ENCODE measurements around the gene SLC35F4. TPM values are rescaled to one million over a fixed set of nuclear protein-coding genes. Genes with fewer than 3 reads are reported as not detected.

The SLC35F4 gene
- total RNA-seq, 6 donors from 2014 or later: not detected

DNA sequence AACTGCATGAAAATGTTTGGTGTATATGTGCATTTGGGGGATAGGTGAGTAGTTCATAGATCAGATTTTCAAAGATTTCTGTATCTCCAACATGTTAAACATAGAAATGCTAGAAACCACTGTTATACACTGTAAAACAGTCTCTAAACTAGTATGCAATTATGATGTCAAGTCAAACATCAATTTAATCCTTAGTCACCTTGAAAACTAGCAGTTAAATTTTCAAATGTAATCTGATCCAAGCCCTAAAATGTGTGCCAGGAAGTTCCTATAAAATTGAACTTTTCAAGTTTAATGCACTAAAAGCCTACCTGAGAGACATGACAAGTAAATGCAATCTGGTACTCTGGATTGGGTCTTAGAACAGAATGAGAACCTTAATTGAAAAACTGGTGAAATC, 14.5 kb downstream of the SLC35F4 start:
- ATAC-seq (ENCODE audit: low FRiP score in 2 of 2): no peak
- H3K27ac ChIP-seq: no peak overlapping the region
- TF ChIP-seq EP300 (IDR thresholded peaks at IDR 0.05): no peak
- TF ChIP-seq, protein P1, sequence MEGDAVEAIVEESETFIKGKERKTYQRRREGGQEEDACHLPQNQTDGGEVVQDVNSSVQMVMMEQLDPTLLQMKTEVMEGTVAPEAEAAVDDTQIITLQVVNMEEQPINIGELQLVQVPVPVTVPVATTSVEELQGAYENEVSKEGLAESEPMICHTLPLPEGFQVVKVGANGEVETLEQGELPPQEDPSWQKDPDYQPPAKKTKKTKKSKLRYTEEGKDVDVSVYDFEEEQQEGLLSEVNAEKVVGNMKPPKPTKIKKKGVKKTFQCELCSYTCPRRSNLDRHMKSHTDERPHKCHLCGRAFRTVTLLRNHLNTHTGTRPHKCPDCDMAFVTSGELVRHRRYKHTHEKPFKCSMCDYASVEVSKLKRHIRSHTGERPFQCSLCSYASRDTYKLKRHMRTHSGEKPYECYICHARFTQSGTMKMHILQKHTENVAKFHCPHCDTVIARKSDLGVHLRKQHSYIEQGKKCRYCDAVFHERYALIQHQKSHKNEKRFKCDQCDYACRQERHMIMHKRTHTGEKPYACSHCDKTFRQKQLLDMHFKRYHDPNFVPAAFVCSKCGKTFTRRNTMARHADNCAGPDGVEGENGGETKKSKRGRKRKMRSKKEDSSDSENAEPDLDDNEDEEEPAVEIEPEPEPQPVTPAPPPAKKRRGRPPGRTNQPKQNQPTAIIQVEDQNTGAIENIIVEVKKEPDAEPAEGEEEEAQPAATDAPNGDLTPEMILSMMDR (IDR thresholded peaks at IDR 0.05): no peak
- TF ChIP-seq POLR2AphosphoS5 (IDR thresholded peaks at IDR 0.05): no peak
- TF ChIP-seq POLR2A (IDR thresholded peaks at IDR 0.05): no peak
- H3K27me3 ChIP-seq: no peaks in the 10 kb centered on the region
- no peak for DNase-seq
- no peak overlapping the region for H3K4me3 ChIP-seq
- H3K9me3 ChIP-seq: no peaks in the 10 kb centered on the region
- no peaks in the 10 kb centered on the region for H3K4me1 ChIP-seq
- no peaks in the 10 kb centered on the region for H3K36me3 ChIP-seq

DNA sequence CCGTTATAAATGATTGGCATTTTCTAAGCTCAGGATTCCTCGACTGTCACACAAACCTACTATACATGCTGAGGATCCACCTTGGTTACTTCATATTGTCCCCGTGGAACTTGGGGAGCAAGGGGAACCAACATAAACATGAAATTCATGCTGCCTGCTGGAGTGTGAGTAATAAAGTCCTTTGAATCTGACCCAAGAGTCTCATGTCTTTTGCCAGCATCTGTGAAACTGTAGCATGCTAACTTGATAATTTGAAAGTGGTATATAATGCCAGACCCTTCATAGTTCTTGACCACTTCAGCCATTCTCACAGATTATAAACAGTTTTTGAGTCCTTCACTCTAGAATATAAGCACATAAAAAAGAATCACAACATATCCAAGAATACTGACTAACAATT, 17.1 kb downstream of the SLC35F4 start:
- Histone ChIP-seq H3K36me3 (no peaks in the 10 kb centered on the region), H3K27me3 (no peaks in the 10 kb centered on the region), H3K27ac (no peak overlapping the region), H3K4me3 (no peak overlapping the region), H3K9me3 (no peaks in the 10 kb centered on the region), H3K4me1 (no peaks in the 10 kb centered on the region)
- TF ChIP-seq, protein P1 (IDR thresholded peaks at IDR 0.05): no peak
- no peak for TF ChIP-seq POLR2A (IDR thresholded peaks at IDR 0.05)
- TF ChIP-seq POLR2AphosphoS5 (IDR thresholded peaks at IDR 0.05): no peak
- no peak for TF ChIP-seq EP300 (IDR thresholded peaks at IDR 0.05)
- WGBS, 2 donors: 76 to 80% methylated on average over 3 of the region's 3 CpGs
- no peak for DNase-seq
- no peak for ATAC-seq (ENCODE audit: low FRiP score in 2 of 2)

DNA sequence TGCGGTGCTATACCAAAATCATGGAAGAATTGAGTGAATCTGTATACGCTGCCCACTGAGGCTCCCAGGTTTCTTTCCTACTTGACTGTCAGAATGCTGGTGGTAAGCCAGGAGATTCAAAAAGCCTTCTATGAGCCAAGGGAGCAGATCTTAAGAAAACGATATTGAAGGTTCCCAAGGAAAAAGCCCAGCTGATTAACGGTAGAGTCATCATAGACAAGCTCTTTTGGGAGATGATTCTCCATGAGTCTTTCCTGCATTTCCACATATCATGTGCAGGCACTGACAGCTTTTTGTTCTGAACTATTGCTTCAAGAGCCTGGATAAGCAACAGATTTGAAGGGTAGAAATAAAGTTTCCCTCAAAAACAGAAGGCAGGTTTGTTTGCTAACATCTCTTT, 17.5 kb downstream of the SLC35F4 start:
- Histone ChIP-seq H3K4me1 (no peaks in the 10 kb centered on the region), H3K4me3 (no peak overlapping the region), H3K27me3 (no peaks in the 10 kb centered on the region), H3K9me3 (no peaks in the 10 kb centered on the region), H3K36me3 (no peaks in the 10 kb centered on the region), H3K27ac (no peak overlapping the region)
- WGBS, 2 donors: 89 to 91% methylated on average over 4 of the region's 4 CpGs
- no peak for TF ChIP-seq EP300 (IDR thresholded peaks at IDR 0.05)
- TF ChIP-seq POLR2AphosphoS5 (IDR thresholded peaks at IDR 0.05): no peak
- TF ChIP-seq, protein P1 (IDR thresholded peaks at IDR 0.05): no peak
- no peak for TF ChIP-seq POLR2A (IDR thresholded peaks at IDR 0.05)
- DNase-seq (no peak), ATAC-seq (ENCODE audit: low FRiP score in 2 of 2) (peak in 1 of 2 donors; percentile 19)

DNA sequence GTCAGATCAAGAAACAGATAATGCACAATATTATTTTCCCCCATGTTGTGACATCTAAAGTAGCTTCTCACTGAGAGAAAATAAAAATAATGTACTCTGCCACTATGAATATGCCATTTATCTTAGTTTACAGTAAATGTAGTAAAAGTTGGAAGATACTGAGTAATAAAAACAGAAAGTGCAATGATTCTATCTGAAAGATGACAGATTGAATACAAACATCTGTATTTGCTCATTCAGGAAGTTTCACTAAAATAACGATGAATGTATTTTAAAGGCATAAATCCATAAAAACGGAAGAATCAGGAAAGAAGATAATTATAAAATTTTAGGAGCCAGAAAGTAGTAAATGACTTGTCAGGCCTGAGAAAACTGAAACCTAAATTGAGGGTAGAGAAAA, 18.2 kb downstream of the SLC35F4 start:
- TF ChIP-seq, protein P1 (IDR thresholded peaks at IDR 0.05): no peak
- TF ChIP-seq EP300 (IDR thresholded peaks at IDR 0.05): no peak
- TF ChIP-seq POLR2A (IDR thresholded peaks at IDR 0.05): no peak
- TF ChIP-seq POLR2AphosphoS5 (IDR thresholded peaks at IDR 0.05): no peak
- no peaks in the 10 kb centered on the region for H3K4me1 ChIP-seq
- H3K4me3 ChIP-seq: no peak overlapping the region
- no peak for DNase-seq
- 76 to 88% methylated on average over 2 of the region's 2 CpGs for WGBS, 2 donors
- no peaks in the 10 kb centered on the region for H3K27me3 ChIP-seq
- no peak for ATAC-seq (ENCODE audit: low FRiP score in 2 of 2)
- no peaks in the 10 kb centered on the region for H3K36me3 ChIP-seq
- no peaks in the 10 kb centered on the region for H3K9me3 ChIP-seq
- H3K27ac ChIP-seq: no peak overlapping the region

DNA sequence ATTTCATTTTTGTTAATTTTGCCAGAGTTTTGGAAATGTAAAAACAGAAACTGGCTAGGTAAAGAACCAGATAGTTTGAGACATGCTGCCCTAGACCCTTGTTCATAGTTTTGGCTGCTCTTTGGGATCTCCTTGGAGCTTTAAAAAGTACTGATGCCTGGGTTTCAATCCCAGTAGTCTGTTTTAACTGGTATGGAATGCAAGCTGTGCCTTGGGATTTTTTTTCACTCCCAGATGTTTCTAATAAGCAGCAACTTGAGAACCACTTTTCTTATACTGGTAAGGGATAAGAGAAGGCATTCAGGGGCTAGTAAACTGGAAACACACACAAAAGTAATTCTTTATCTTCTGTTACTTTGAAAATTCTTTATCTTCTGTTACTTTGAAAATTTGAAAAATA, 18.8 kb downstream of the SLC35F4 start:
- DNase-seq (no peak), ATAC-seq (ENCODE audit: low FRiP score in 2 of 2) (peak in 1 of 2 donors; percentile 65)
- no peaks in the 10 kb centered on the region for H3K9me3 ChIP-seq
- H3K36me3 ChIP-seq: no peaks in the 10 kb centered on the region
- no peak for TF ChIP-seq POLR2AphosphoS5 (IDR thresholded peaks at IDR 0.05)
- no peak for TF ChIP-seq POLR2A (IDR thresholded peaks at IDR 0.05)
- TF ChIP-seq EP300 (IDR thresholded peaks at IDR 0.05): no peak
- TF ChIP-seq, protein P1 (IDR thresholded peaks at IDR 0.05): no peak
- H3K27ac ChIP-seq: no peak overlapping the region
- H3K4me3 ChIP-seq: no peak overlapping the region
- no peaks in the 10 kb centered on the region for H3K4me1 ChIP-seq
- H3K27me3 ChIP-seq: no peaks in the 10 kb centered on the region

Data from upper lobe of left lung (tissue), 6 donors.